Natural killer cell (primary cell): Measurements from ENCODE around the gene MAN2A2. TPM values are rescaled to one million over a fixed set of nuclear protein-coding genes. Genes with fewer than 3 reads are reported as not detected.

Experiments used
- ATAC-seq, 3 donors: fragments of 150-1000 bp in 2 of 3; fragments of 200-7000 bp in 1 of 3; cut with Tn5 transposase; 1 replicate in 1 of 3; 2 replicates in 2 of 3; pipeline ENCODE4 v1.10.0; 2021; ENCODE audit warnings: mild to moderate bottlenecking in 2 of 3, moderate library complexity in 2 of 3
- DNase-seq, 2 donors: peaks; one replicate each; pipeline versions ENCODE4 v3.0.0 to v3.0.0-alpha.2; 2013 to 2021; ENCODE audit warnings: mixed read lengths in 1 of 2
- H3K27ac ChIP-seq: one replicate; pipeline ENCODE4 v1.5.1; 2013; ENCODE audit warnings: mild to moderate bottlenecking, low read length
- H3K27me3 ChIP-seq: one replicate; pipeline ENCODE4 v1.6.1; 2013; ENCODE audit warnings: low read length; ENCODE audit not compliant: control insufficient read depth, insufficient read depth
- H3K36me3 ChIP-seq: one replicate; pipeline ENCODE4 v1.6.1; 2013; ENCODE audit warnings: low read length; ENCODE audit not compliant: control insufficient read depth, insufficient read depth
- H3K4me1 ChIP-seq: one replicate; pipeline ENCODE4 v1.6.1; 2013; ENCODE audit warnings: low read length; ENCODE audit not compliant: control insufficient read depth, insufficient read depth
- H3K4me3 ChIP-seq: one replicate; pipeline ENCODE4 v1.5.1; 2013; ENCODE audit warnings: low read length
- H3K9me3 ChIP-seq: one replicate; pipeline ENCODE4 v1.6.1; 2013; ENCODE audit warnings: low read length; ENCODE audit not compliant: control insufficient read depth, insufficient read depth
- H3K27ac Mint-ChIP-seq, 2 donors: one replicate each; pipeline ENCODE4 v1.8.0; 2022; ENCODE audit warnings: mild to moderate bottlenecking in 2 of 2, mixed read lengths in 2 of 2, moderate library complexity in 1 of 2
- H3K27me3 Mint-ChIP-seq, 2 donors: one replicate each; pipeline ENCODE4 v1.8.0; 2022; ENCODE audit warnings: low read depth in 2 of 2, mixed read lengths in 2 of 2
- H3K36me3 Mint-ChIP-seq: one replicate; pipeline ENCODE4 v1.8.0; 2022; ENCODE audit warnings: mixed read lengths
- H3K4me1 Mint-ChIP-seq, 2 donors: one replicate each; pipeline ENCODE4 v1.8.0; 2022; ENCODE audit warnings: mixed read lengths in 2 of 2
- H3K4me3 Mint-ChIP-seq: one replicate; pipeline ENCODE4 v1.8.0; 2022; ENCODE audit warnings: mild to moderate bottlenecking, moderate library complexity, mixed read lengths
- H3K9me3 Mint-ChIP-seq, 2 donors: one replicate each; pipeline ENCODE4 v1.8.0; 2022; ENCODE audit warnings: mixed read lengths in 2 of 2
- CTCF ChIP-seq: fragments of 200-600 bp; IDR thresholded peaks from one replicate; pipeline ENCODE4 v1.8.0; 2022; ENCODE audit warnings: antibody characterized with exemption
- WGBS: methylation state at CpG from one replicate; pipeline ENCODE4 v1.1.7; 2013; ENCODE audit warnings: missing lambda C conversion rate; ENCODE audit not compliant: insufficient coverage; 5-methylcytosine and 5-hydroxymethylcytosine counted together
- intact Hi-C: fragments of 100-400 bp; cut with micrococcal nuclease; formaldehyde crosslinking; loops from one replicate; pipeline ENCODE4 v1.14.2; 2022
- total RNA-seq, 4 donors: library from RNA; stranded (reverse); fragments of 120-200 nt in 1 of 4; gene quantifications; one replicate each; pipeline versions ENCODE4 v1.2.3 to v1.2.4, GENCODE V29; 2013 to 2022

Gene MAN2A2
- total RNA-seq, 3 donors from 2014 or later (not counting 1 experiment from before 2014, with no cell fraction given), result 158 to 200 (median 177) TPM

- H3K36me3 Mint-ChIP-seq, result no peaks in the 10 kb centered on the region
- H3K4me1 ChIP-seq, result peaks cover 36% of the 10 kb centered on the region
- WGBS, result 95% methylated on average over 15 of the region's 15 CpGs
- H3K4me1 Mint-ChIP-seq, result peaks cover 27 to 39% of the 10 kb centered on the region in 2 donors
- TF ChIP-seq CTCF, result no peak
- no peaks in the 10 kb centered on the region for H3K27me3 ChIP-seq
- no peak for DNase-seq
- ATAC-seq, result no peak
- no peaks in the 10 kb centered on the region for H3K9me3 Mint-ChIP-seq
- H3K27ac ChIP-seq, result no peak overlapping the region
- no peaks in the 10 kb centered on the region for H3K9me3 ChIP-seq
- no peak overlapping the region for H3K4me3 Mint-ChIP-seq
- intact Hi-C loops, result no loop called here
- H3K36me3 ChIP-seq, result peaks cover 61% of the 10 kb centered on the region
- H3K27ac Mint-ChIP-seq, result peak overlapping the region; percentile 69 to 78
- H3K27me3 Mint-ChIP-seq, result no peaks in the 10 kb centered on the region
- H3K4me3 ChIP-seq, result no peak overlapping the region
These were observed 26.5 kb upstream of the MAN2A2 start for GRCh38 chr15:90876512-90877170.

GRCh38 chr15:90877315-90877714, 25.8 kb upstream of the MAN2A2 start:
- no peak overlapping the region for H3K4me3 ChIP-seq
- H3K36me3 ChIP-seq, result peaks cover 66% of the 10 kb centered on the region
- Mint-ChIP-seq H3K9me3 (no peaks in the 10 kb centered on the region), H3K36me3 (no peaks in the 10 kb centered on the region), H3K4me1 (peaks cover 25 to 37% of the 10 kb centered on the region in 2 donors), H3K27me3 (no peaks in the 10 kb centered on the region), H3K27ac (peak overlapping the region; percentile 69 to 78), H3K4me3 (no peak overlapping the region)
- no peak overlapping the region for H3K27ac ChIP-seq
- intact Hi-C loops, result no loop called here
- TF ChIP-seq CTCF, result no peak
- H3K4me1 ChIP-seq, result peaks cover 37% of the 10 kb centered on the region
- no peak for DNase-seq
- ATAC-seq, result no peak
- H3K27me3 ChIP-seq, result no peaks in the 10 kb centered on the region
- WGBS, result 50% methylated on average over 14 of the region's 14 CpGs
- no peaks in the 10 kb centered on the region for H3K9me3 ChIP-seq

GRCh38 chr15:90877996-90878395, 25.1 kb upstream of the MAN2A2 start:
- Mint-ChIP-seq H3K27ac (peak overlapping the region; percentile 69 to 78), H3K36me3 (no peaks in the 10 kb centered on the region), H3K4me3 (no peak overlapping the region), H3K9me3 (no peaks in the 10 kb centered on the region), H3K4me1 (peaks cover 18 to 32% of the 10 kb centered on the region in 2 donors), H3K27me3 (no peaks in the 10 kb centered on the region)
- ATAC-seq, result no peak
- 96% methylated on average over 12 of the region's 14 CpGs for WGBS
- DNase-seq, result no peak
- H3K9me3 ChIP-seq, result no peaks in the 10 kb centered on the region
- no peak overlapping the region for H3K27ac ChIP-seq
- TF ChIP-seq CTCF, result no peak
- H3K4me3 ChIP-seq, result no peak overlapping the region
- intact Hi-C loops, result no loop called here
- peaks cover 37% of the 10 kb centered on the region for H3K4me1 ChIP-seq
- no peaks in the 10 kb centered on the region for H3K27me3 ChIP-seq
- peaks cover 66% of the 10 kb centered on the region for H3K36me3 ChIP-seq

- no peak overlapping the region for H3K4me3 Mint-ChIP-seq
- H3K27me3 ChIP-seq, result no peaks in the 10 kb centered on the region
- DNase-seq (no peak), ATAC-seq (no peak)
- H3K4me3 ChIP-seq, result no peak overlapping the region
- no peaks in the 10 kb centered on the region for H3K36me3 Mint-ChIP-seq
- no peak overlapping the region for H3K27ac ChIP-seq
- intact Hi-C loops, result no loop called here
- WGBS, result 97% methylated on average over 15 of the region's 15 CpGs
- H3K4me1 Mint-ChIP-seq, result peaks cover 17 to 34% of the 10 kb centered on the region in 2 donors
- H3K4me1 ChIP-seq, result peaks cover 37% of the 10 kb centered on the region
- H3K36me3 ChIP-seq, result peaks cover 66% of the 10 kb centered on the region
- H3K9me3 ChIP-seq, result no peaks in the 10 kb centered on the region
- TF ChIP-seq CTCF, result no peak
- H3K9me3 Mint-ChIP-seq, result no peaks in the 10 kb centered on the region
- H3K27me3 Mint-ChIP-seq, result no peaks in the 10 kb centered on the region
- H3K27ac Mint-ChIP-seq, result peak overlapping the region in 1 of 2 donors; percentile 78
These were observed 24.4 kb upstream of the MAN2A2 start for GRCh38 chr15:90878660-90879059.
